ENCODE results near the gene TRIM40.

- TF ChIP-seq CTCF (IDR thresholded peaks at IDR 0.05) (no peak), POLR2A (IDR thresholded peaks at IDR 0.05) (no peak), POLR2AphosphoS5 (IDR thresholded peaks at IDR 0.05) (no peak)
These were observed 60.0 kb downstream of the TRIM40 start for GRCh38 chr6:30195951-30196350.
